Measurements from ENCODE around the gene ERF.

DNA sequence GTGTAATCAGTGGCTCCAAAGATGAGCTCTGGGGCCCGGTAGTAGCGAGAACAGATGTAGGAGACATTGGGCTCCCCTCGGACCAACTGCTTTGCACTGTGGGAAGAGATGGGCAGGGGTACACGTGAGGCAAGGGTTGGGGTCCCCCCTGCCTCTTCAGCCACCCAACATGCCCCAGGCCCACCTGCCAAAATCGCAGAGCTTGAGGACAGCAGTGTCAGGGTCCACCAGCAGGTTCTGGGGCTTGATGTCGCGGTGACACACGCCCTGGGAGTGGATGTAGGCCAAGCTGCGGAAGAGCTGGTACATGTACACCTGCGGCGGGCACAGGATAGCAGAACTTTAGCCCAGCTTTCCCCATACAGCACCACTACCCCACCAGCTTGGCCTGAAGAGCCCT is 20.6 kb downstream of the ERF start:
- TF ChIP-seq ELF1 (IDR thresholded peaks at IDR 0.05; ENCODE audit: borderline replicate concordance, low read depth) = no peak
- TF ChIP-seq CTCF (IDR thresholded peaks at IDR 0.05 in 2 of 3, conservative IDR thresholded peaks at IDR 0.05 in 1 of 3; ENCODE audit: borderline replicate concordance in 1 of 3, insufficient read depth in 1 of 3, low read depth in 2 of 3, low read length in 2 of 3) = no peak
- TF ChIP-seq JUND (IDR thresholded peaks at IDR 0.05) = no peak
- TF ChIP-seq POLR2A (IDR thresholded peaks at IDR 0.05; ENCODE audit: borderline replicate concordance, extremely low read depth, insufficient read depth, insufficient read length) = no peak
- TF ChIP-seq EZH2 (IDR thresholded peaks at IDR 0.05) = no peak
- TF ChIP-seq POLR2AphosphoS5 (IDR thresholded peaks at IDR 0.05; ENCODE audit: low read depth, low read length) = no peak
- TF ChIP-seq ZNF274 (IDR thresholded peaks at IDR 0.05; ENCODE audit: low read depth, low read length) = no peak
- no peak for TF ChIP-seq MAX (IDR thresholded peaks at IDR 0.05)
- TF ChIP-seq SP1 (IDR thresholded peaks at IDR 0.05; ENCODE audit: low read depth) = no peak
- no peak for TF ChIP-seq REST (IDR thresholded peaks at IDR 0.05; ENCODE audit: low read depth)
- TF ChIP-seq YY1 (IDR thresholded peaks at IDR 0.05; ENCODE audit: extremely low read depth, insufficient replicate concordance, low read depth, low read length) = no peak
- TF ChIP-seq EZH2phosphoT487 (IDR thresholded peaks at IDR 0.05; ENCODE audit: borderline replicate concordance) = no peak
